ENCODE measurements around the gene SLC22A8. TPM values are rescaled to one million over a fixed set of nuclear protein-coding genes. Genes with fewer than 3 reads are reported as not detected.

SLC22A8 gene
- total RNA-seq, 1 donor from 2014 or later = not detected

DNA sequence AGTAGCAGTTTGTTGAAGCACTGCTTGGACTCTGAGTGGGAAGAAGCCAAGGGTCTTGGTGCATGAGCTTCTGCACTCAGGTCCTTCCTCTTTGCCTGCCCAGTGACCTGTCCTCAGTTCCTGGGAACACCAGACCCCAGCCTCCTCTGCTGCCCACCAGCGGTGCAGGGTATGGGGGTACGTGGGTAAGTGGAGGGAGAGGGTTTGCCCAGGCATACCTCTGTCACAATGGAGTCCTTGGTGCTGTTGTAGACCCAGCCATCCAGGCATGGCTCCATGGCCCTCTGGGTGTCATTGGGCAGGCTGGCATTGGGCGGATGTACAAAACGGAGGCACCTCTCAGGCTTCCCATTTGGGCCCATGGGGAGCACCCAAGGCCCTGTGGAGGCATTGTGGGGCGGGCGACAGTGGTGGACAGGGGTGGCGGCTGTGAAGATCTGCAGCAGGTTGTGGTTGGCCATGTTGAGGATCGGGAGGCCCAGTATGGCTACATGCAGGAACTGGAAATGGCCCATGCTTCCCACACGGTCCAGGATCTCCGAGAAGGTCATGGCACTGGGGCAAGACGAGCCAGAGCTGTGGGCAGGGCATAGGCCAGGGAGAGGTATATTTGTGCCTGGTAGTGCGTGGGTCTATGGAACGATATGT lies 1.1 kb downstream of the SLC22A8 start:
- TF ChIP-seq, protein P1, sequence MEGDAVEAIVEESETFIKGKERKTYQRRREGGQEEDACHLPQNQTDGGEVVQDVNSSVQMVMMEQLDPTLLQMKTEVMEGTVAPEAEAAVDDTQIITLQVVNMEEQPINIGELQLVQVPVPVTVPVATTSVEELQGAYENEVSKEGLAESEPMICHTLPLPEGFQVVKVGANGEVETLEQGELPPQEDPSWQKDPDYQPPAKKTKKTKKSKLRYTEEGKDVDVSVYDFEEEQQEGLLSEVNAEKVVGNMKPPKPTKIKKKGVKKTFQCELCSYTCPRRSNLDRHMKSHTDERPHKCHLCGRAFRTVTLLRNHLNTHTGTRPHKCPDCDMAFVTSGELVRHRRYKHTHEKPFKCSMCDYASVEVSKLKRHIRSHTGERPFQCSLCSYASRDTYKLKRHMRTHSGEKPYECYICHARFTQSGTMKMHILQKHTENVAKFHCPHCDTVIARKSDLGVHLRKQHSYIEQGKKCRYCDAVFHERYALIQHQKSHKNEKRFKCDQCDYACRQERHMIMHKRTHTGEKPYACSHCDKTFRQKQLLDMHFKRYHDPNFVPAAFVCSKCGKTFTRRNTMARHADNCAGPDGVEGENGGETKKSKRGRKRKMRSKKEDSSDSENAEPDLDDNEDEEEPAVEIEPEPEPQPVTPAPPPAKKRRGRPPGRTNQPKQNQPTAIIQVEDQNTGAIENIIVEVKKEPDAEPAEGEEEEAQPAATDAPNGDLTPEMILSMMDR (IDR thresholded peaks at IDR 0.05) = no peak
- H3K27me3 Mint-ChIP-seq (ENCODE audit: unreplicated experiment) = peaks cover 41% of the 10 kb centered on the region
- DNase-seq (ENCODE audit: extremely low spot score, unreplicated experiment) = no peak
- no peak overlapping the region for H3K4me3 Mint-ChIP-seq (ENCODE audit: unreplicated experiment)
- H3K36me3 Mint-ChIP-seq (ENCODE audit: unreplicated experiment) = no peaks in the 10 kb centered on the region
- H3K27ac Mint-ChIP-seq (ENCODE audit: unreplicated experiment) = no peak overlapping the region
- H3K9me3 Mint-ChIP-seq (ENCODE audit: unreplicated experiment) = no peaks in the 10 kb centered on the region
- H3K4me1 Mint-ChIP-seq (ENCODE audit: unreplicated experiment) = peaks cover 9% of the 10 kb centered on the region

DNA sequence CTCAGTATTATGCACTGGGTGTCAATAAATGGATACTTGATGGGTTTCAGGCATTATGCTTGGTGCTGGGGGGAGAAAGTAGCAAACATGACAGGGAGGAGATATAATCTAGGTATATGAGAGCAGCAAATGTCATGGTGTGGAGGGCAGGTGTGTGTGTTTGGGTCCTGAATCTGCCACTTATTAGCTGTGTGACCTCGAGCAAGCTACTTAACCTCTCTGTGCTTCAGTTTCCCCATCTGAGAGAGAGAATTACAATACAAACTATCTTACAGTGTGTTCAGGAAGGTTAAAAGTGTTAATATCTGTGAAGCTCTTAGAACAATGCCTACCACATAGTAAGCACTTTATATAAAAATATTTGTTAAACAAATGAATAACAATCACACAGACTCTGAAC lies 2.8 kb downstream of the SLC22A8 start:
- H3K4me3 Mint-ChIP-seq (ENCODE audit: unreplicated experiment) = no peak overlapping the region
- no peaks in the 10 kb centered on the region for H3K36me3 Mint-ChIP-seq (ENCODE audit: unreplicated experiment)
- TF ChIP-seq, protein P1 (IDR thresholded peaks at IDR 0.05) = no peak
- DNase-seq (ENCODE audit: extremely low spot score, unreplicated experiment) = no peak
- peaks cover 7% of the 10 kb centered on the region for H3K4me1 Mint-ChIP-seq (ENCODE audit: unreplicated experiment)
- H3K27me3 Mint-ChIP-seq (ENCODE audit: unreplicated experiment) = peaks cover 32% of the 10 kb centered on the region
- no peak overlapping the region for H3K27ac Mint-ChIP-seq (ENCODE audit: unreplicated experiment)
- H3K9me3 Mint-ChIP-seq (ENCODE audit: unreplicated experiment) = no peaks in the 10 kb centered on the region

DNA sequence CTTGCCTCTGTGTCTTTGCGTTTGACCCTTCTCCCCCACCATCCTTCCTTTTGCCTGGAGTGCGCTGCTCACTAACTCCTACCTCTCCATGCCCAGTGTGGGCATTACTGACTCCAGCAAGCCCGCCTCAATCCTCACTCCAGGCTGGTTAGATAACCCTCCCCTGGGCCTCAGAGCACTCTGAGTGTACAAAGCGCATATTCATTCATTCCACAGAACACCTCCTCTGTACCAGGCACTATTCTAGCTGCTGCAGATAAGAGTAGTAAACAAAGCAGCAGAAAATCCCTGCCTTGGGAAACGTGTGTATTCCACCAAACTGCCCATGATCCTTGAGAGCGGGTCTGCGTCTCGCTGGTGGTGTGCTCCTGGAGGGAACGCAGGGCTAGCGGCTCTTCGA lies 3.2 kb downstream of the SLC22A8 start:
- H3K36me3 Mint-ChIP-seq (ENCODE audit: unreplicated experiment) = no peaks in the 10 kb centered on the region
- peaks cover 32% of the 10 kb centered on the region for H3K27me3 Mint-ChIP-seq (ENCODE audit: unreplicated experiment)
- DNase-seq (ENCODE audit: extremely low spot score, unreplicated experiment) = no peak
- peaks cover 3% of the 10 kb centered on the region for H3K4me1 Mint-ChIP-seq (ENCODE audit: unreplicated experiment)
- H3K27ac Mint-ChIP-seq (ENCODE audit: unreplicated experiment) = no peak overlapping the region
- TF ChIP-seq, protein P1 (IDR thresholded peaks at IDR 0.05) = no peak
- no peaks in the 10 kb centered on the region for H3K9me3 Mint-ChIP-seq (ENCODE audit: unreplicated experiment)
- no peak overlapping the region for H3K4me3 Mint-ChIP-seq (ENCODE audit: unreplicated experiment)

DNA sequence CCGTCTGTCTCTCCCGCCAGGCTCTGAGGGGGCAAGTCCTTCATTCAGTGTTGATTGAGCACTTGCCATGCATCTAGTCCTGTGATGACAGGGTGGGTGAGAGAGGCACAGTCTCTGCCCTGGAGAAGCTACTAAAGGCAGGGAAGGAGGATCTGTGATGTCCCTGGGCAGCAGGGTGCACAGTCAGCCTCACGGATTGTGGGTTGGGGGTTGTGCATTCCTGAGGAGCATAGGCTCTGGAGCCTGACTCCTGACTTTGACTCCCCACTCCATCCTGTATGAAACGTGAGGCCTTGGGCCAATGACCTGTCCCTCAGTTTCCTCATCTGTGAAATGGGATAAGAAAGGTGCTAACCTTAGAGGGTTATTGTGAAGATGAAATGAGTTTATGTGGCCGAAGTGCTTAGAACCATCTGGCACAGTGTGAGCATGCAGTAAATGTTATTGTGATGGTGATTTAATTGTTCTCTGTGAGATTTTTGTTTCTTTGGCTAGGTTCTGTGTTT lies 4.7 kb downstream of the SLC22A8 start:
- no peak for DNase-seq (ENCODE audit: extremely low spot score, unreplicated experiment)
- H3K27me3 Mint-ChIP-seq (ENCODE audit: unreplicated experiment) = peaks cover 32% of the 10 kb centered on the region
- TF ChIP-seq, protein P1 (IDR thresholded peaks at IDR 0.05) = no peak
- no peaks in the 10 kb centered on the region for H3K4me1 Mint-ChIP-seq (ENCODE audit: unreplicated experiment)
- no peak overlapping the region for H3K27ac Mint-ChIP-seq (ENCODE audit: unreplicated experiment)
- H3K36me3 Mint-ChIP-seq (ENCODE audit: unreplicated experiment) = no peaks in the 10 kb centered on the region
- H3K4me3 Mint-ChIP-seq (ENCODE audit: unreplicated experiment) = no peak overlapping the region
- H3K9me3 Mint-ChIP-seq (ENCODE audit: unreplicated experiment) = no peaks in the 10 kb centered on the region

DNA sequence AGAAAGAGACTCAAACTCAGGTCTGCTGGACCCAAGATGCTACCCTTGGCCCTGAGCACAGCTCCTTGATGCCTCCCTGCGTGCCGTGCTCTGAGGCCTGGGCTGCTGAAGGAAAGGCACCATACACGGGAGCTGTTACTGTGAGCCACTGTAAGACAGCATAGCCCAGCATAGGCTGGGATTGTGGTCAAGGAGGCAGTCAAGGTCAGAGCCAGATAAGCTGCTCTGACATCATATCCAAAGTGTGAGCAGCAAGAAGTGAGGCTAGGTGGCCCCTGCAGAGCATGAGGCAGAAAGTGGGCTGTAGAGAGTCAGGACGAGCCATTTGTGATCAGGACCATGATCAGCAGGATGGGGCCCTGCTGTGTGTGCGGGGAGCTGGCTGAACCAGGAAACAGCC lies 7.7 kb downstream of the SLC22A8 start:
- Mint-ChIP-seq H3K27me3 (ENCODE audit: unreplicated experiment) (peaks cover 34% of the 10 kb centered on the region), H3K36me3 (ENCODE audit: unreplicated experiment) (no peaks in the 10 kb centered on the region), H3K27ac (ENCODE audit: unreplicated experiment) (no peak overlapping the region)

More for the DNA sequence above, 7.7 kb downstream of the SLC22A8 start:
- TF ChIP-seq, protein P1 (IDR thresholded peaks at IDR 0.05) = no peak
- Mint-ChIP-seq H3K4me3 (ENCODE audit: unreplicated experiment) (no peak overlapping the region), H3K9me3 (ENCODE audit: unreplicated experiment) (no peaks in the 10 kb centered on the region), H3K4me1 (ENCODE audit: unreplicated experiment) (no peaks in the 10 kb centered on the region)
- no peak for DNase-seq (ENCODE audit: extremely low spot score, unreplicated experiment)

All from osteocyte (in vitro differentiated cells).